Ovary (tissue), 3 donors: Measurements from ENCODE around the gene ARF1.

ENCODE experiments used
- CTCF ChIP-seq, 3 donors: fragments of 450-650 bp in 2 of 3; fragments of 200-600 bp in 1 of 3; IDR thresholded peaks; one replicate each; pipeline versions ENCODE4 v1.5.1 to v1.8.0; 2016 to 2022; ENCODE audit warnings: antibody characterized with exemption in 3 of 3, mild to moderate bottlenecking in 1 of 3
- EP300 ChIP-seq: sonication (generic); formaldehyde crosslinking; IDR thresholded peaks from one replicate; pipeline ENCODE4 v1.6.1; 2017; ENCODE audit warnings: antibody characterized with exemption
- POLR2A ChIP-seq: fragments of 450-650 bp; IDR thresholded peaks from one replicate; pipeline ENCODE4 v1.6.1; 2017; ENCODE audit warnings: antibody characterized with exemption, mild to moderate bottlenecking, moderate library complexity
- donor health status: DM: no; HTN: no; CAD: no.

DNA sequence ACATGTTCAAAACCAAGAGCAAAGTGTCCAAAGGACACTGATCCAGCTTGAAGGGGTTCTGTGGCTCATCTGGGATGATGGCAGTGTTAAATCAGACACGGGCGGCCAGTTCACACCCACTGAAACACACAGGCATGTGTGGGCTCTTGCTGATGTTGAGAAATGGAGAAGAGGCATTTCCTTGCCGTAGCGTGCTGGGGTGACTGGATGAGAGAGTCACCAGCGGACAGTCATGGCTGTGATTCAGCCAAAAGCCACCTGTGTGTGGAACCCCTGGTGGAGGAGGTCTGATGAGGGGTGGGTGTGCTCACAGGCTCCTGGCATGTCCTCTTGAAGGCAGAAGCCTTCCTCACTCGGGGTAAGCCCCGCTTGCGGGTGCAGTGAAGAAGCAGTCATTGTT is 13.4 kb downstream of the ARF1 start:
- no peak for TF ChIP-seq CTCF (IDR thresholded peaks at IDR 0.05)
- no peak for TF ChIP-seq EP300
- TF ChIP-seq POLR2A: no peak
